ENCODE data around the gene KCNB1.

GRCh38 chr20:49403012-49403411, 79.5 kb downstream of the KCNB1 start:
- no peak for TF ChIP-seq CTCF (IDR thresholded peaks at IDR 0.05)
- TF ChIP-seq POLR2A (IDR thresholded peaks at IDR 0.05): no peak
